GM19238 (cell line): ENCODE measurements around the gene WWOX.

Experiments
- DNase-seq: peaks from one replicate; pipeline ENCODE4 v3.0.0; 2011; ENCODE audit warnings: low spot score; ENCODE audit not compliant: insufficient read length

Gene WWOX

GRCh38 chr16:79003026-79003609, 903.7 kb downstream of the WWOX start:
- no peak for DNase-seq

- DNase-seq, result no peak
Measured at GRCh38 chr16:79004309-79004708, 904.9 kb downstream of the WWOX start.

- DNase-seq, result no peak
Measured at GRCh38 chr16:79005096-79005495, 905.6 kb downstream of the WWOX start.

- no peak for DNase-seq
Measured at GRCh38 chr16:79006206-79006605, 906.8 kb downstream of the WWOX start.

GRCh38 chr16:79006765-79007164, 907.3 kb downstream of the WWOX start:
- no peak for DNase-seq

- DNase-seq, result no peak
Measured at GRCh38 chr16:79007614-79008013, 908.2 kb downstream of the WWOX start.

- DNase-seq, result no peak
Measured at GRCh38 chr16:79008036-79008868, 908.8 kb downstream of the WWOX start.

GRCh38 chr16:79008869-79009179, 909.4 kb downstream of the WWOX start:
- no peak for DNase-seq

GRCh38 chr16:79009896-79010295, 910.4 kb downstream of the WWOX start:
- no peak for DNase-seq

GRCh38 chr16:79011282-79011681, 911.8 kb downstream of the WWOX start:
- no peak for DNase-seq

- no peak for DNase-seq
Measured at GRCh38 chr16:79012671-79013434, 913.4 kb downstream of the WWOX start.

GRCh38 chr16:79013930-79014660, 914.6 kb downstream of the WWOX start:
- no peak for DNase-seq

- DNase-seq, result no peak
Measured at GRCh38 chr16:79018650-79019429, 919.4 kb downstream of the WWOX start.

GRCh38 chr16:79019431-79019830, 920.0 kb downstream of the WWOX start:
- DNase-seq, result no peak

- no peak for DNase-seq
Measured at GRCh38 chr16:79021991-79022630, 922.7 kb downstream of the WWOX start.

- no peak for DNase-seq
Measured at GRCh38 chr16:79026117-79026516, 926.7 kb downstream of the WWOX start.

GRCh38 chr16:79036541-79036940, 937.1 kb downstream of the WWOX start:
- no peak for DNase-seq

GRCh38 chr16:79037521-79038373, 938.3 kb downstream of the WWOX start:
- no peak for DNase-seq

GRCh38 chr16:79041206-79041605, 941.8 kb downstream of the WWOX start:
- DNase-seq, result no peak

- no peak for DNase-seq
Measured at GRCh38 chr16:79042141-79042540, 942.7 kb downstream of the WWOX start.
